HG03520 (cell line): Measurements from ENCODE around the gene PLET1.
"Not testable (repeated sequence)": the region's sequence is repeated elsewhere in the genome, so short reads cannot be mapped to it uniquely, and the experiment has no call there.

Experiments used
- ATAC-seq: cut with Tn5 transposase; IDR thresholded peaks from one replicate; pipeline ENCODE4 v1.9.1; 2021; ENCODE audit warnings: mild to moderate bottlenecking, moderate library complexity; ENCODE audit not compliant: unreplicated experiment

PLET1 gene

GRCh38 chr11:112213753-112214152, 46.9 kb downstream of the PLET1 start:
- ATAC-seq = no peak

GRCh38 chr11:112212710-112213109, 48.0 kb downstream of the PLET1 start:
- ATAC-seq = no peak

GRCh38 chr11:112212290-112212689, 48.4 kb downstream of the PLET1 start:
- ATAC-seq = no peak

GRCh38 chr11:112211536-112211935, 49.1 kb downstream of the PLET1 start:
- no peak for ATAC-seq

GRCh38 chr11:112210890-112211289, 49.8 kb downstream of the PLET1 start:
- ATAC-seq = no peak

DNA sequence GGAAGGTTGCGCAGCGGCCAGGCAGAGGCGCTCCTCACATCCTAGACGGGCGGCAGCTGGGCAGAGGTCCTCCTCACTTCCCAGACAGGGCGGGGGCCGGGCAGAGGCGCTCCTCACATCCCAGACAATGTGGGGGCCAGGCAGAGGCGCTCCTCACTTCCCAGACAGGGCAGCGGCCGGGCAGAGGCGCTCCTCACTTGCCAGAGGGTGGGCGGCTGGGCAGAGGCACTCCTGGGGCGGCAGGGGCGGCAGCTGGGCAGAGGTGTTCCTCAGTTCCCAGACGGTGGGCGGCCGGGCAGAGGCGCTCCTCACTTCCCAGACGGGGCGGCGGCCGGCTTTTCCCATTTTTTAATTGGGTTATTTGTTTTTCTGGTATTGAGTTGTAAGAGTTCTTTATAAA, 54.6 kb downstream of the PLET1 start:
- ATAC-seq = no peak

GRCh38 chr11:112200252-112200651, 60.4 kb downstream of the PLET1 start:
- ATAC-seq = no peak

- not testable (repeated sequence) for ATAC-seq
These were observed 61.6 kb downstream of the PLET1 start for GRCh38 chr11:112199101-112199500.
